GM21529 (cell line): Measurements from ENCODE around the gene NKD2.

Source experiments
- ATAC-seq: cut with Tn5 transposase; IDR thresholded peaks from one replicate; pipeline ENCODE4 v1.9.1; 2021; ENCODE audit not compliant: unreplicated experiment

The NKD2 gene

GRCh38 chr5:978693-979092 lies 29.9 kb upstream of the NKD2 start:
- ATAC-seq, result no peak

DNA sequence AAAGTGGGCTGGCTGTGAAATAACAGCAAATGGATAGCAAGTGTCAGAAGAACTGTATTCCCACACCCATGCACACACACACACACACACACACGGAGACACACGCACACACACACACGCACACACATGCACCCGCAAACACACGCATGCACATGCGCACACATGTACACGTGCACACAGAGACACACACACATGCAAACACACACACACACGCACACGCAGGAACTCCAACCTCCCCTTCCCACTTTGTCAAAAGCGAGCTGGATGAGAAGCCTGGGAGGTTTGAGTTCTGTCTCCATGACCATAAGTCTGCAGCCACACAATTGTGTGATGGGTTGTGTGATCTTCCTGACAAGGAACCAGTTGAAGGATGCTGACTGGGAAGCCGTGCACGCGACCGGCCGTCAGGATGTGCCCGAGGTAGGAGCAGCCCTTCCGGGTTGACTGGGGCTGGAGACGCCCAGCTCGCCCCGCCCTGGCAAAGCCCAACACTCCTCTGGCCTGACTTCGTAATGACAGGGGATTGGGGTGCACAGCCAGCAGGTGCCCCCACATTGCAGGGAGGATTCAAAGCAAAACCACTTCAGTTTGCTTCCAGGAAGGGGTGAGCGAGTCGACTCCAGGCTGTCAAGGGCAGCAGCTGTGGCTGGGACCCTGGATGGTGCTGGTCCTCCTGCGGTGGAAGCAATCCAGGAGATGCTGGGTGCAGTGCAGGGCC lies 29.3 kb upstream of the NKD2 start:
- no peak for ATAC-seq

- ATAC-seq, result no peak
Observed at GRCh38 chr5:980001-980588, 28.5 kb upstream of the NKD2 start.

- ATAC-seq, result no peak
Observed at GRCh38 chr5:980966-981365, 27.6 kb upstream of the NKD2 start.

GRCh38 chr5:981456-981855 lies 27.1 kb upstream of the NKD2 start:
- ATAC-seq, result no peak

GRCh38 chr5:982377-983237 lies 26.0 kb upstream of the NKD2 start:
- ATAC-seq, result no peak

GRCh38 chr5:983238-983524 lies 25.4 kb upstream of the NKD2 start:
- ATAC-seq, result no peak

- no peak for ATAC-seq
Observed at GRCh38 chr5:983568-983967, 25.0 kb upstream of the NKD2 start.

- no peak for ATAC-seq
Observed at GRCh38 chr5:984774-985173, 23.8 kb upstream of the NKD2 start.

- no peak for ATAC-seq
Observed at GRCh38 chr5:987761-988160, 20.8 kb upstream of the NKD2 start.

GRCh38 chr5:988322-988721 lies 20.3 kb upstream of the NKD2 start:
- no peak for ATAC-seq

DNA sequence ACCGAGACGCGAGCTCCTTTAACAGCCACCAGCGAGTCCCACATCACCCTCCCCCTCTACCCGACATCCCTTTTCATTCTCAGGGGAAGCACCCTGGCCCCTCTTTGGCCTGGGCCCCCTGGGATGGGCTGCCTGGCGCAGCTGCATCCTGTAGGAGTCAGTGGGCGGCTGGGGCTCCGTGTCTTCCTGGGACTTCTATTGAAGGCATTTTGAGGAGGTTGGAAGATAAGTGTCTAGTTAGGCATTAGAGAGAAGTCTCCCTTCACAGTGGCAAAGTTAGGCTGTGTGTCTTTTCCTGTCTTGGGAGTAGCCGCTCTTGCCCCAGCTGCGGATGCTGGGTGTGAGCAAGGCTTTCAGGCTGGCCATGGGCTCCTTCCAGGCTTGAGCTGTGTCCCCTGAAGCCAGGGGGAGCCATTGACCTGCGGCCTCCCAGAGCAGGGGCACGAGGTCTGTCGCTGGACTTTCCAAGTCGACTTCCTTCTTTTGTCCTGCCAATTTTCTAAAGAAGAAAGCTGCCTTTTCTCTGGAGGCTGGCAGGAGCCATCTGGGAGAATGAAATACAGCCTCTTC lies 18.6 kb upstream of the NKD2 start:
- ATAC-seq, result no peak

DNA sequence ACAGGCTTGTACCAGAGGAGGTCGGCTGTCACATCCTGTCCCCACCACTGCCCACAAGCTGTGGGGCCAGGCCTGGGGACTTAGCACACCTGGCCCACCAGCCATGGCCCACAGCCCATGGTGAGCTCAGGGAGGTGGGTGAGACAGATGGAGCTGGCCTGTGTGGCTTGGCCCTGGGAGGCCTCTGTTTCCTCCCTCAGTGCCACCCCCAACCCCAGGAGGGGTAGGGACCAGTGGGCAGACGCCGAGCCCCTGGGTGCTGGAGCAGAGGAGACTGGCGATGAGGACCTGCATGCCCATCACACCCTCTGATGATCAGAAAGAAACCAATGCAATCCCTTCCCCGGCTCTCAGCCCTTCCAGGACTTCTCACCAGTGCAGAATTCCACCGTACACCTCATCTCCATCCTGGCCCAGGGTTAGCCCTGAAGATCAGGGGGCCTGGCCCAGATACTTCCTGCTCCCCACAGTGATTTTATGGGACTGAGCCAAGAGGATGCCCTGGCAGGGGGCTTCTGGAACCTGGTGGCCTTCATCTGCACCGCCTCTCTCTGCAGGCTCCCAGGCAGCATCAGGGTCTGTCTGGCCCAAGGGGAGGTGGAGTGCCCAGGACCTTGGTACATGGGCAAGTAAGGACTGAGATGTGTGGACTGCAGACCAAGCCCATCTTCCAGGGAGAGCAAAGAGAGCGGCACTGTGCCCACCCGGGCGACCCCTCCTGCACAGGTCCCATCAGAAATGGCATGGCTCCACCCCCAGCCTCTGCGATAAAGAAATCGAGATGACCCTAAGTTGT lies 16.9 kb upstream of the NKD2 start:
- no peak for ATAC-seq

DNA sequence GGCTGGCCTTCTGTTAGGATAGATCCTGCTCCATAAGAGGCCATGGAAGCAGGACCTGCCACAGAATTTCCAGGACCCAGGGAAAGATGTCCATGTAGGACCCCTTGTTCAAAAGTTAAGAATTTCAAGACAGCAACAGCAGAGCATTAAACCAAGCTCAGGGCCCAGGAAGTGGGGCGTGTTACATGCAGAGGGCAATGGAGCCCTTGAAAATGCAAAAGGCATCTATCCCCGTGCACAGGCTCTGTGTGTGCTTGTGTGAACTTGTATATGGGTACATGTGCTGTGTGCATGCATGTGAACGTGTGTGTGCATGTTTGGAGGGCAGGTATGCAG lies 14.4 kb upstream of the NKD2 start:
- ATAC-seq, result no peak

- ATAC-seq, result no peak
Observed at GRCh38 chr5:994821-995220, 13.8 kb upstream of the NKD2 start.

GRCh38 chr5:995318-995717 lies 13.3 kb upstream of the NKD2 start:
- no peak for ATAC-seq

DNA sequence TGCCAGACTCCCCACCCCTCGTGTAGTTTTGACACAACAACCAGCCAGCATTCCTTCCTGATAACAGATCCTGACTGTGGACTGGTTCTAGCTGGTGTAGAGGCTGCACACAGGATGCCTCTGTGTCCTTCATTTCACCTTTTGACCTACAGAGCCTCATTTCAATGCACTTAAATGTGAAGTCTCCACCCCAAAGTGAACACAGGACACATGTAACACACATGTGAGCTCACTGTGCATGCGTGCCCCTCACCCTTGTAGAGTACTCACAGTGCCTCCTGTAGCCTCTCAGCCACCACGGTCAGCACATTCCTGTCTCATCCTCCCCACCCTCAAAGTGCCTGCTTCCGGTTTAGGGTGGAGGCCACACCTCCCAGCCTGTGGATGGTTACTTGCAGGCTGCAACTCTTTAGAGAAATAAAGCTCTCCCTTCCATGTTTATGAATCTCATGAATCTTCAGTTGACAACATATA lies 11.6 kb upstream of the NKD2 start:
- no peak for ATAC-seq

GRCh38 chr5:997711-998110 lies 10.9 kb upstream of the NKD2 start:
- ATAC-seq, result no peak

DNA sequence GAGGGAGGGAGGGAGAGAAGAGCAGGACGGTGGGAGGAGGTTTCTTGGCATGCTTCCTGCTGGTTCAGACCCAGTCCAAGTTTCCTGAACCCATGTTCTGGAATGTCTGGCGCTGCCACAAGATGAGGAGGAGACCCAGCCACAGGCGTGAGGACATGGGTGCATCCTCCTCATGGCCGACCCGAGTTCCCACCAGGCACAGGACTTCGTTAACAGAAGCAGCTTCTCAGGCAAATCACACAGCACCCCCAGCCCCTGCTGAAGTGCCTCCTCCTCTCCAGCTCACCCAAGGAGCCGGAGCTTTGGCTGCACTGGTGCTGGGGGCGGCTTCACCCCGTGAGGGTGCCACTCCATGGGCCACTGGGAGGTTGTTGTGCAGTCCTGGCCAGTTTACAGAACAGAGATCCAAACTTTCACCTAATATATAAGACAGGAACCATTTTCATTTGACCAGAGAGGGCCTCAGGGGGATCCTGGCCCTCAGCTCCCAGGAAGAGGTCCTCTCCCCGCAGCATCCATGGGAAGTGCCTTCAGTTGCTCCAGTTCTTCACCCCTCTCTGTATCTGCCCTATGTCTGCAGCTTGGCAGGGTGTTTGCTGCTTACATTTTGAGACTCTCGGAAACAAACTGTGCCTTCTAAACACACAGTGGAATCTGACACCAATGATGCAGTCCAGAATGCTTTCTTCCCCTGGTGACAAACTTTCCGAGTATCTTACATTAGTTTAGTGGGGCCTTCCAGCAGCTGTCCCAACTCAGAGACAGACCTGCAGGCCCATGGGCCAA lies 10.2 kb upstream of the NKD2 start:
- no peak for ATAC-seq

- no peak for ATAC-seq
Observed at GRCh38 chr5:999032-999501, 9.5 kb upstream of the NKD2 start.
